HepG2 (cell line): Measurements from ENCODE around the gene KIF3C. TPM values are rescaled to one million over a fixed set of nuclear protein-coding genes. Genes with fewer than 3 reads are reported as not detected.
"Not testable (repeated sequence)": the region's sequence is repeated elsewhere in the genome, so short reads cannot be mapped to it uniquely, and the experiment has no call there.

Source experiments
- ATAC-seq: fragments of 200-7000 bp; cut with Tn5 transposase; 3 replicates; pipeline ENCODE4 v1.9.1; 2020; ENCODE audit warnings: mild to moderate bottlenecking, moderate library complexity
- BruUV-seq: library from RNA; stranded (reverse); fragments of 400-500 nt; replicated peaks from 2 replicates; lab custom pipeline; 2021; lab: Mats Ljungman, UMichigan
- CTCF ChIA-PET: fragments of 300-600 bp; formaldehyde crosslinking; extraction: SDS; loops from one replicate; lab custom pipeline; 2021; ENCODE audit warnings: low total read pairs, inconsistent platforms, low intra/inter-chr PET ratio; lab: Yijun Ruan, JAX
- POLR2A ChIA-PET: fragments of 350-600 bp; sonication (Branson Sonifier 250); formaldehyde crosslinking; loops from one replicate; lab custom pipeline; 2020; ENCODE audit warnings: antibody characterized with exemption, inconsistent platforms; lab: Yijun Ruan, JAX
- DNase-seq: peaks from one replicate; pipeline ENCODE4 v3.0.0-alpha.2; 2015; ENCODE audit warnings: low spot score
- FAIRE-seq: peaks from 3 replicates; lab custom pipeline; 2011; peaks lifted over from hg19 to GRCh38; lab: Jason Lieb, UNC
- H2AFZ ChIP-seq: one replicate; pipeline ENCODE4 v1.6.1; 2011; ENCODE audit warnings: low read length, inconsistent platforms
- H3K27ac ChIP-seq: fragments of 300-600 bp; 3 replicates; pipeline ENCODE4 v1.8.0; 2011; ENCODE audit warnings: mixed run types, mild to moderate bottlenecking, mixed read lengths, low read length, inconsistent platforms; ENCODE audit not compliant: insufficient read depth; ENCODE audit errors: extremely low read length
- H3K27me3 ChIP-seq, 2 experiments: fragments of 200-600 bp in 1 of 2; 2 replicates in 1 of 2; 3 replicates in 1 of 2; pipeline versions ENCODE4 v1.6.0 to v1.8.0; 2011; ENCODE audit warnings: low read length in 2 of 2, mild to moderate bottlenecking in 2 of 2, moderate library complexity in 2 of 2, inconsistent platforms in 1 of 2; ENCODE audit not compliant: insufficient read depth in 2 of 2, control insufficient read depth in 1 of 2
- H3K36me3 ChIP-seq, 2 experiments: fragments of 200-600 bp in 1 of 2; replicated peaks in 1 of 2; 2 replicates in 1 of 2; 3 replicates in 1 of 2; pipeline versions ENCODE4 v1.5.1 to v1.8.0; 2011; ENCODE audit warnings: low read length in 2 of 2, inconsistent platforms in 1 of 2; ENCODE audit not compliant: insufficient read depth in 2 of 2, control insufficient read depth in 1 of 2
- H3K4me1 ChIP-seq: 2 replicates; pipeline ENCODE4 v1.5.1; 2012; ENCODE audit warnings: low read length, inconsistent platforms; ENCODE audit not compliant: insufficient read depth
- H3K4me2 ChIP-seq: 2 replicates; pipeline ENCODE4 v1.6.0; 2011; ENCODE audit warnings: low read depth, low read length, inconsistent platforms
- H3K4me3 ChIP-seq, 3 experiments: fragments of 200-600 bp in 1 of 3; sonication (generic), shearing (Covaris generic) in 1 of 3; replicated peaks in 1 of 3; 2 replicates each; pipeline ENCODE4 v1.5.1; 2011 to 2016; ENCODE audit warnings: low read length in 3 of 3, inconsistent platforms in 2 of 3, low read depth in 2 of 3, mild to moderate bottlenecking in 2 of 3, control low read depth in 1 of 3, mixed read lengths in 1 of 3; ENCODE audit not compliant: insufficient read depth in 1 of 3
- H3K79me2 ChIP-seq: one replicate; pipeline ENCODE4 v1.6.1; 2011; ENCODE audit warnings: low read length, inconsistent platforms; ENCODE audit not compliant: insufficient read depth
- H3K9ac ChIP-seq: 2 replicates; pipeline ENCODE4 v1.6.0; 2011; ENCODE audit warnings: mild to moderate bottlenecking, low read depth, low read length, inconsistent platforms; ENCODE audit not compliant: insufficient read depth
- H3K9me3 ChIP-seq: 2 replicates; pipeline ENCODE4 v1.5.1; 2012; ENCODE audit warnings: mild to moderate bottlenecking, low read length
- H4K20me1 ChIP-seq: 2 replicates; pipeline ENCODE4 v1.6.0; 2011; ENCODE audit warnings: inconsistent platforms, mild to moderate bottlenecking, low read length, moderate library complexity; ENCODE audit not compliant: insufficient read depth
- BCL6 ChIP-seq: IDR thresholded peaks from 2 replicates; pipeline ENCODE4 v1.6.1; 2016; ENCODE audit warnings: missing genetic modification reagents, missing compliant biosample characterization
- CEBPG ChIP-seq: IDR thresholded peaks from 2 replicates; pipeline ENCODE4 v1.6.1; 2016
- FOSL2 ChIP-seq: sonication (generic); formaldehyde crosslinking; IDR thresholded peaks from 2 replicates; pipeline ENCODE4 v1.4.0; 2020; ENCODE audit warnings: missing genetic modification reagents
- FOXO1 ChIP-seq: sonication (generic); formaldehyde crosslinking; IDR thresholded peaks from 2 replicates; pipeline ENCODE4 v1.4.0; 2020; ENCODE audit warnings: missing genetic modification reagents
- FOXP1 ChIP-seq, 2 experiments: fragments of 450-650 bp in 1 of 2; IDR thresholded peaks; 2 replicates each; pipeline ENCODE4 v1.6.1; 2017 to 2018; ENCODE audit warnings: antibody characterized with exemption in 1 of 2
- GABPB1 ChIP-seq: IDR thresholded peaks from 2 replicates; pipeline ENCODE4 v1.6.1; 2016; ENCODE audit warnings: mild to moderate bottlenecking, missing genetic modification reagents, moderate library complexity, missing compliant biosample characterization
- GATAD1 ChIP-seq: IDR thresholded peaks from 2 replicates; pipeline ENCODE4 v1.6.1; 2016; ENCODE audit warnings: missing genetic modification reagents, missing compliant biosample characterization
- HDAC2 ChIP-seq: sonication (generic); formaldehyde crosslinking; IDR thresholded peaks from 2 replicates; pipeline ENCODE4 v1.4.0; 2020; ENCODE audit warnings: missing genetic modification reagents
- JUNB ChIP-seq: sonication (generic); formaldehyde crosslinking; IDR thresholded peaks from 2 replicates; pipeline ENCODE4 v1.8.0; 2022; ENCODE audit warnings: missing genetic modification reagents, mild to moderate bottlenecking, borderline replicate concordance
- NCOA2 ChIP-seq: sonication (generic); formaldehyde crosslinking; IDR thresholded peaks from 2 replicates; pipeline ENCODE4 v1.8.0; 2022; ENCODE audit warnings: inconsistent platforms
- NR2F6 ChIP-seq, 2 experiments: IDR thresholded peaks; 2 replicates each; pipeline ENCODE4 v1.6.1; 2016; ENCODE audit warnings: antibody characterized with exemption in 1 of 2, mild to moderate bottlenecking in 1 of 2
- SAP130 ChIP-seq: IDR thresholded peaks from 2 replicates; pipeline ENCODE4 v1.6.1; 2016; ENCODE audit warnings: low read depth
- SOX6 ChIP-seq, 2 experiments: fragments of 450-650 bp in 1 of 2; sonication (generic) in 1 of 2; formaldehyde crosslinking in 1 of 2; IDR thresholded peaks; 2 replicates each; pipeline versions ENCODE4 v1.4.0 to v1.6.1; 2017 to 2020; ENCODE audit warnings: antibody characterized with exemption in 1 of 2, mild to moderate bottlenecking in 1 of 2, missing genetic modification reagents in 1 of 2
- TEAD3 ChIP-seq: optimal IDR thresholded peaks from 2 replicates; pipeline ENCODE3; 2016; ENCODE audit warnings: borderline replicate concordance
- ZBTB25 ChIP-seq: IDR thresholded peaks from 2 replicates; pipeline ENCODE4 v1.6.1; 2018; ENCODE audit warnings: missing genetic modification reagents
- ZNF281 ChIP-seq: sonication (generic); formaldehyde crosslinking; IDR thresholded peaks from 2 replicates; pipeline ENCODE4 v1.4.0; 2020; ENCODE audit warnings: missing genetic modification reagents, borderline replicate concordance
- ZNF362 ChIP-seq: sonication (generic); formaldehyde crosslinking; IDR thresholded peaks from 2 replicates; pipeline ENCODE4 v1.4.0; 2020; ENCODE audit warnings: missing genetic modification reagents, mild to moderate bottlenecking, borderline replicate concordance
- WGBS: methylation state at CpG from one replicate; pipeline ENCODE4 v1.1.6; 2017; ENCODE audit warnings: low lambda C conversion rate; 5-methylcytosine and 5-hydroxymethylcytosine counted together
- in situ Hi-C: cut with HindIII; loops from 2 replicates; pipeline ENCODE4 v1.10.0; 2017; ENCODE audit warnings: low pct_unique_long_range_greater_than_20kb; ENCODE audit not compliant: extremely low pct_ligation_motif_present
- intact Hi-C: fragments of 100-400 bp; cut with micrococcal nuclease; formaldehyde crosslinking; loops from one replicate; pipeline ENCODE4 v1.10.0; 2022; ENCODE audit not compliant: unreplicated experiment
- polyA plus RNA-seq, 8 experiments: library from polyadenylated mRNA; depleted of rRNA in 3 of 8; stranded (reverse) in 7 of 8; unstranded in 1 of 8; fragments of >200 nt; fragmentation: Illumina TruSeq in 4 of 8; extraction: Trizol in 4 of 8; gene quantifications; 2 replicates each; pipeline versions ENCODE4 v1.2.1 to v1.2.3, GENCODE V29; 2011 to 2016; ENCODE audit warnings: low read depth in 4 of 8, missing spikeins in 1 of 8, mixed read lengths in 1 of 8; ENCODE audit not compliant: insufficient read depth in 1 of 8
- total RNA-seq, 5 experiments: library from RNA; depleted of rRNA; stranded (reverse); fragments of >200 nt; fragmentation: Illumina TruSeq; extraction: Trizol; gene quantifications; 2 replicates each; pipeline ENCODE4 v1.2.3, GENCODE V29; 2016; ENCODE audit warnings: low read depth in 1 of 5

Gene KIF3C
- total and polyA plus RNA-seq, 2 of the 13 experiments (the other 11 are each of a cell fraction or from before 2014, with no cell fraction given): 3.6 to 4.9 TPM

GRCh38 chr2:26000561-26001082 is 18.3 kb upstream of the KIF3C start (continued):
- no peak for TF ChIP-seq SOX6 (IDR thresholded peaks at IDR 0.05)
- peak; percentile 62 for TF ChIP-seq SOX6 (CRISPR knock-in tag; IDR thresholded peaks at IDR 0.05)
- peak; percentile 63; the same call in 1 of the 2 replicates for TF ChIP-seq ZNF362 (CRISPR knock-in tag)
- 0 out of 2 replicates have a peak, but pooled peaks have one; percentile 20 for TF ChIP-seq HDAC2 (CRISPR knock-in tag)
- TF ChIP-seq NR2F6 (IDR thresholded peaks at IDR 0.05): 0 out of 2 replicates have a peak, but pooled peaks have one; percentile 11
- no peak for TF ChIP-seq NR2F6 (CRISPR knock-in tag; IDR thresholded peaks at IDR 0.05)
- no peak for TF ChIP-seq GABPB1 (CRISPR knock-in tag)
- peak; percentile 55; the same call in 1 of the 2 replicates for TF ChIP-seq BCL6 (CRISPR knock-in tag)
- peak; percentile 44; the same call in 1 of the 2 replicates for TF ChIP-seq ZNF281 (CRISPR knock-in tag)

- H3K9me3 ChIP-seq; H2AFZ ChIP-seq; H3K9ac ChIP-seq; BruUV-seq; H4K20me1 ChIP-seq; ATAC-seq; H3K79me2 ChIP-seq; H3K27ac ChIP-seq; H3K27me3 ChIP-seq; CTCF ChIA-PET; H3K36me3 ChIP-seq; TF ChIP-seq FOXP1 (IDR thresholded peaks at IDR 0.05): not testable (repeated sequence)
- 4% methylated on average over 7 of the region's 7 CpGs for WGBS
- Histone ChIP-seq H3K4me3 (peak overlapping the region in 1 of 3 experiments; percentile 28; a peak in 1 of 6 replicates), H3K4me2 (peak overlapping the region; percentile 63), H3K4me1 (peaks cover 60% of the 10 kb centered on the region)
- in situ Hi-C loops: loop anchor here (25.0 kb wide), 1 partner anchor 338 kb away; the partner anchor contains the start of genes ADGRF3 and SELENOI
- peak; percentile 55 for DNase-seq
- peak; percentile 71 for FAIRE-seq
- POLR2A ChIA-PET: interaction anchor here (0.8 to 2.5 kb wide), 5 partner anchors 13 to 121 kb away, joined by 3 to 15 read pairs (median 4); partner anchors contain the start of genes ASXL2 and RAB10
- intact Hi-C loops: loop anchor here (10.0 kb wide), 1 partner anchor 75 kb away; no protein-coding TSS in a partner anchor
- TF ChIP-seq FOSL2 (CRISPR knock-in tag): peak; percentile 84
- peak; percentile 98 for TF ChIP-seq TEAD3
- TF ChIP-seq FOXO1 (CRISPR knock-in tag): 0 out of 2 replicates have a peak, but pooled peaks have one; percentile 18
- TF ChIP-seq BCL6 (CRISPR knock-in tag): 0 out of 2 replicates have a peak, but pooled peaks have one; percentile 11
- TF ChIP-seq FOXP1 (CRISPR knock-in tag; IDR thresholded peaks at IDR 0.05): 0 out of 2 replicates have a peak, but pooled peaks have one; percentile 6
- 0 out of 2 replicates have a peak, but pooled peaks have one; percentile 31 for TF ChIP-seq NCOA2
- 0 out of 2 replicates have a peak, but pooled peaks have one; percentile 35 for TF ChIP-seq GATAD1
- 0 out of 2 replicates have a peak, but pooled peaks have one; percentile 17 for TF ChIP-seq ZBTB25
- peak; percentile 34; the same call in 1 of the 2 replicates for TF ChIP-seq SAP130 (CRISPR knock-in tag)
- TF ChIP-seq CEBPG (CRISPR knock-in tag): peak; percentile 96
- TF ChIP-seq HDAC2 (CRISPR knock-in tag): peak; percentile 1; the same call in 1 of the 2 replicates
- peak; percentile 51; the same call in 1 of the 2 replicates for TF ChIP-seq JUNB (CRISPR knock-in tag)
These were observed 17.1 kb upstream of the KIF3C start for GRCh38 chr2:25999406-25999805.
